NCI-H460 (cell line): ENCODE data around the gene UBTD1. TPM values are rescaled to one million over a fixed set of nuclear protein-coding genes. Genes with fewer than 3 reads are reported as not detected.
"Not testable (repeated sequence)": the region's sequence is repeated elsewhere in the genome, so short reads cannot be mapped to it uniquely, and the experiment has no call there.

Experiments used
- DNase-seq: peaks from one replicate; pipeline ENCODE4 v3.0.0-alpha.2; 2016; ENCODE audit warnings: low read depth; ENCODE audit errors: extremely low read depth
- polyA plus RNA-seq: library from polyadenylated mRNA; depleted of rRNA; stranded (reverse); fragments of >200 nt; gene quantifications from 2 replicates; pipeline ENCODE4 v1.2.3, GENCODE V29; 2014; cell fraction: nucleus; rRNA removed
- total RNA-seq: library from RNA; depleted of rRNA; stranded (reverse); fragments of >200 nt; shearing (Covaris generic); gene quantifications from 2 replicates; pipeline ENCODE4 v1.2.3, GENCODE V29; 2014; rRNA removed

UBTD1 gene
- total RNA-seq = 3.4 and 3.8 TPM in 2 replicates
- 1.7 and 4.5 TPM in 2 replicates for polyA plus RNA-seq

- DNase-seq = no peak
Observed at GRCh38 chr10:97498841-97499560, at the start of gene UBTD1. Gene UBTD1 (plus strand): TSS chr10:97498924. CDS start chr10:97499204, 280 bp downstream.

DNA sequence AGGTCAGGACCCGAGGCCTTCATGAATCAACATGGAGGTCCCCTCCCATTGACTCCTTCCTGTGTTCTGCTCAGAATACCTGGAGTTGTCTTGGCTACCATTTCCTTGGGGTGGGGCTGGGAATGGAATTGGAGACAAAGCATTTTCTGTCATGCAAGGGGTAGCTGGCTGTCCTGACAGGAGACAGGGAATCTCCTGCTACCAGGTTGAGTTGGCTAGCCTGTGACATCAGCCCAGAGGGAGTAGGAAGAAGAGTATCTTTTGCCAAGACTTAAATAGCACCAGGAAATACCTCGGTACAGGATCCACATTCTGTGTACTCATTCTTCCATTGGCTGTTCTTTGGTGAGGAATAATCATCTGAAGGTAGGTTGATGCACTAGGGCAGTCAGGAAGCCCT is 47.9 kb upstream of the UBTD1 start:
- no peak for DNase-seq

GRCh38 chr10:97451605-97452004 is 47.1 kb upstream of the UBTD1 start:
- no peak for DNase-seq

DNA sequence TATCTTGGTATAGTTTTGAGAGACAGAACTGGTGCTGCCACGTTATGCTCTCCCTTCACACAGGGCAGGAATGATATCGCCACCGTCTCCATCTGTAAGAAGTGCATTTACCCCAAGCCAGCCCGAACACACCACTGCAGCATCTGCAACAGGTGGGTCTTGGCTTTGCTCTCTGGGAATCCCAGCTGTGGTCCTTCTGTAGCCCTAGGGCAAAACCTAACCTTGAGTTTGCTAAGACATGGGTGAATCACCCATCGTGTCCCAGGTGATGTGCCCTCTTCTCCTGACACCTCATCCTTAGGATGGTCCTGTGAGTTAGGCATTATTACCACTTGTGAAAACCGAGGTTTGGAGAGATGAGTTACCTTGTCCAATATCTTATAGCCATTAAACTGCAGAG is 46.4 kb upstream of the UBTD1 start:
- no peak for DNase-seq

DNA sequence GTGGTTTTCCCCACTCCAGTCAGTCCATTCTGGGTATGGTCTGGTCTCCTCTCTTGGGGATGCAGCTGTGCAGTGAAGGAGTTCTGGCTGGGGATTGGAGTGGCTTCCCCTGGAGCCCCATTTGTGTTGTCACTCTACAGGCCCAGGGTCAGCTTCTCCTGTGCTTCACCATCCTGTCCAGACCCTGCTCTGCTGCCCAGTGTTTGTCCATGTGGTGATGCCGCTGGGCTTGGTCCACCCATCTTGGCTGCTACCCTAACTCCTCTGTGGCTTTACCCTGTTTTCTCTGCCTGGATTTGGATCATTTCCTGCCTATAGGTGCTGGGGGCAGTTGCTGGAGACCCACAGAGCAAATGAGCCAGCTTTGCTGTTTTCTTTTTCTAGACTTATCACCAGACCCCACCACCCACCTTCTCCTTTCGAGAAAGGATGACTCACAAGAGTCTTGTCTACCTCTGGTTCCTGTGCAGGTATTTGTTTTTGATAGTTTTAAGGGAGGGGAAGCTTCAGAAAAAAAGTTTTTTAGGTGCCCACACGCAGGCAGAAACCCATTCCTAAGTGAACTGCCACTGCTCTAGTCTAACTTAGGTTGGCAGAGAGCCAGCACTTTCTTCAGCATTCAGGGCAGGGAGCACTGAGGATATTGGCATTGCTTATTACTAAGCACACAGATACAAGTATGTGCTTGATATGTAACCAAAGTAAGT is 44.2 kb upstream of the UBTD1 start:
- no peak for DNase-seq

- no peak for DNase-seq
Observed at GRCh38 chr10:97456034-97456685, 42.6 kb upstream of the UBTD1 start.

- no peak for DNase-seq
Observed at GRCh38 chr10:97456686-97457065, 42.0 kb upstream of the UBTD1 start.

DNA sequence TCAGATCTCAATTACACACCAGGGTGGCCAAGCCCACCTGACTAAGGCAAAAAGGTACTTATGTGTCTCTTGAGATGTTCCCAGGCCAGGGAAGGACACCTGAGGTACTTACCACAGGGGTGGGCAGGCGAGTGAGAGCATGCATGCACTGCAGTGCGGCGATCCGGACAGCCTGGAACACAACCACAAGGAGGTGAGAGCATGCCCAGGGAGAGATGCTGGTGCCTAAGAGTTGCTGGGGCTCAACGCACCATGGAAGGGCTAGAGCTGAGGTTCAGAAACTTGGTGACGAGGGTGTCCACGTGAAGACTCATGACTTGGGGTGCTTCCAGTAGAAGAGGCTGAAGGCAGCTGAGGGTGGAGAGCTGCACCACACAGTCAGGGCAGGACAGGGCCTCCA is 39.6 kb upstream of the UBTD1 start:
- DNase-seq = no peak

GRCh38 chr10:97459933-97460332 is 38.8 kb upstream of the UBTD1 start:
- DNase-seq = no peak

DNA sequence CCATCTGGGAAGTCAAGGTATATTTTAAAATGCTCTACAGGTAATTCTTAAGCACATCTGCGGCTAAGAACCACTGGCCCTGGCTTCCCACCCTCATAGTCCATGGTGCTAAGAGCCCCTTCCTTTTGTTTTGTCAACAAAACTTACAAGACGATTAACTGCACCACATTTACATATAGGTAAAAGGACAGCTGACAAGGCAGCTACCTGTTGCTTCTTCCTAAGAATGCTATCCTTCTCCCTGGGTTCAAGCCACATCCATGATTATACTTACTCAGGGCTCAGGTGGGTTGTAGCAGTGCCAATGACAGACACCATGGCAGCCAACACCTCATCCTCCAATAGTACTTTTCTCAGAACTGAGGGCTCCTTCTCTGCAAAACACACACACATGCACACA is 36.4 kb upstream of the UBTD1 start:
- DNase-seq = no peak

GRCh38 chr10:97463363-97464132 is 35.2 kb upstream of the UBTD1 start:
- DNase-seq = peak; percentile 50

DNA sequence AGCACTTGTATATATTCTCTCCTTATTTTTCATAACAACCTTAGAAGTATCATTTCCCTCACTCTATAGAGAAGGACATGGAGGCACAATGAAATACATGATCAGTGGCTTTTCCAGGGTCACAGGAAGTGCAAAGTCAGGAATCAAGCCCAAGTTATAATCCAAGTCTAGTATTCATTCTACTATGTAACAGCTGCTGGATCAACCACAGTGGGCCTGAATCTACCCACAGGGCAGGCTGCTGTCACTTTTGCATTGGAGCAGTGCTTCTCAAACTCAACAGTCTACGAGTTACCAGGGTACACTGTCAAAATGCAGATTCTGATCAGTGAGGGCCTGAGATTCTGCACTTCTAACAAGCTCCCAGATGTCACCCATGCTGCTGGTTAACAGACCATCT is 34.5 kb upstream of the UBTD1 start:
- DNase-seq = no peak

- no peak for DNase-seq
Observed at GRCh38 chr10:97465982-97466381, 32.7 kb upstream of the UBTD1 start.

GRCh38 chr10:97466755-97467154 is 32.0 kb upstream of the UBTD1 start:
- DNase-seq = no peak

DNA sequence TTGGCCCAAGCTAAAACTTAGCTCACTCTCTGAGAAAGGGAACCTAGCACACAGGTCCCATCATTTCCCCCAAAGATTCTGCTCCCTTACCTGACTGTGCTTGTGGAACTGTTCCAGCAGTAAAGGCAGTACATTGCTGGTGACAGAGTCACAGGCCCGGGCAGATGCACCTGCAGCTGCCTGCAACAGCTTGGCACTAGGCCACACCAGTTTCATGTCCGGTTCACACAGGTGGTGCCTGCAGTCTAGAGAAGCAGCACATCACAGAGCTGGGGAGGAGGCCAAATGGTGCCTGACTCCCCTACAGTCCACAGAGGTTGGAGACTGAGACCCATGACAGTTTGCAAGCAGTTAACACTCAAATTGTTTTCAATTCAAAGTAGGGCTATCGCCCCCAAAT is 30.6 kb upstream of the UBTD1 start:
- no peak for DNase-seq

DNA sequence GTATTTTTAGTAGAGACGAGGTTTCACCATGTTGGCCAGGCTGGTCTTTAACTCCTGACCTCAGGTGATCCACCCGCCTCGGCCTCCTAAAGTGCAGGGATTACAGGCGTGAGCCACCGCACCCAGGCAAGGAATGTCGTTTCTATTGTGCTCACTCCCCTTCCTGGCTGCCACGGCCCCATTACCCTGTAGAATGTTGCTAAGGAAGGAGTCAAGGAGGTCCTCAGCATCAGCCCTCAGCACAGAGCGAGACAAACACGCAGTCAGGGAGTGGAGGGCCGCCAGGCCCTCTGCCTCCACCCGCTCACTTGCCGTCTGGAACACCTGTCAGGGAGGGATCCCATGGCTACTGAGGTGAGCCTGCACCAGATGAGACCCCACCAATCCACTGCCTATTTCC is 29.9 kb upstream of the UBTD1 start:
- not testable (repeated sequence) for DNase-seq

DNA sequence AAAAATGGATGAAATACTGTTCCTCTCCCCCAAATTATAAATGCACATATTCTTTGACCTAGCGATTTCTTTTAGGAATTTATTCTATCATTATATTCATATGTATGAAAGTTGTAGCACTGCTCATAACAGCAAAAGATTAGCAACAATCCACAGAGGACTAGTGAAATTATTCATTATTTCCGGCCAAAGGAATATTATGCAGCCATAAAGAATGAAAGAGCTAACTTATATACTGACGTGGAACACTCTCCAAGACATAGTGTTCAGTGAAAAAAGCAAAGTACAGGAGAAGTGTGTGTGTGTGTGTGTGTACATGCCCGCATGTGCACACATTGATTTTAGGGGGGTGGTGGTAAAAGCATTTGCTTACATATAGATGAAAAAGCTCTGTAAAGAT is 23.8 kb upstream of the UBTD1 start:
- no peak for DNase-seq

DNA sequence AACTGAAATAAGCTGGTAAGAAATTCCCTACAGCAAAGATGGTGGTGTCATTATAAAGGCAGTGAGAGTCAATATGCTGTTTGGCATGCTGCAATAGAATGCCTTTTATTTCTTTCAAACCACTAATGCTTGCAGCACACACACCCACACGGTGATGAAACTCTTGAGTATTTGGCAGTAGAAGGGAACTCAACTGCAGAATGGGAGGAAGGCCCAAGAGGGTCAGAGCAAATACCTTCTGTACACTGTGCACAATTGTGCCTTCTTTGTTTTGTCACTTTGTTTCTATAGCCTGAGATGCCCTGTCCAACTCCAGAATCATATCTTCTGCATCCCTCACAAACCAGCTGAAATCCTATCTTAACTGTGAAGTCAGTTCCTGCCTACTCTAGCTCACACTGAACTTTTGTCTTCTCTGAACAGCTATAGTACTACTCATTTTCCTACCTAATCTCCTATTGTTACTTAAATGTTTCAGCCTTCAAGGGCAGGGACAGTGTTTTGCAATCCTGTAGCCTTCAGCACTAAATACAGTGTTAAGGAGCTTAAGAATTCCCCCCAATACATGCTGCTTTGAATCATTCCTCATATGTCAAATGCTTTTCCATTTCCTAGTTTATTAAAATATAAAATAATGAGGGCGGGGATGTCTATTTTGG is 22.7 kb upstream of the UBTD1 start:
- DNase-seq = no peak

GRCh38 chr10:97479410-97479809 is 19.3 kb upstream of the UBTD1 start:
- DNase-seq = not testable (repeated sequence)

DNA sequence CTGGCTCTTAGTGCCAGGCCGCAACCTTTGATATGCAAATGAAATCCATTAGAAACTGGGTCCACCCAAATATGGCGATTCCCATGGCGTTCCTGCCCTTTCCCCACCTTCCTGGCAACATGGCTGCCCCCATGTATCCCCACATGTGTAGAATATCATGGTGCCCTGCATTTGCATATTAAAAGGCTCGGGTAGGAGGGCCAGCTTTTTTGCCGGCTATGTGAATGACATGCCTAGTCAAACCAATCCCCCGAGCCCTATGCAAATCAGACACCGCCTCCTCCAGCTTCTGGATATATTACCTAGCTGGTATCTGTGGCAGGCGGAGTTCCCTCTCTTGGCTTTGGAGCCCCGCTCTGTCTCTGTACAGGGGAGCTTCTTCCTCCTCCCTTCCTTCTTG is 18.8 kb upstream of the UBTD1 start:
- DNase-seq = no peak
